Measurements from ENCODE around the gene ASRGL1. TPM values are rescaled to one million over a fixed set of nuclear protein-coding genes. Genes with fewer than 3 reads are reported as not detected.

Gene ASRGL1
- total RNA-seq, 4 donors from 2014 or later, result 5.8 to 35.9 (median 16.5) TPM

- no peak for DNase-seq
- 93 to 97% methylated on average over 5 of the region's 5 CpGs for WGBS, 2 donors
- H3K27me3 ChIP-seq, result no peaks in the 10 kb centered on the region
- intact Hi-C loops (cut with DNase I), result no loop called here
- peaks cover 0 to 6% of the 10 kb centered on the region in 2 donors for H3K4me1 ChIP-seq
- no peak for TF ChIP-seq CTCF (IDR thresholded peaks at IDR 0.05)
- TF ChIP-seq POLR2A (IDR thresholded peaks at IDR 0.05), result no peak
- no peak overlapping the region for H3K4me3 ChIP-seq (replicated peaks in 1 of 3)
- H3K27ac ChIP-seq, result no peak overlapping the region
- H3K36me3 ChIP-seq, result no peaks in the 10 kb centered on the region
- no peaks in the 10 kb centered on the region for H3K9me3 ChIP-seq
Measured at GRCh38 chr11:62418136-62418535, 80.9 kb downstream of the ASRGL1 start.

- Histone ChIP-seq H3K4me3 (replicated peaks in 1 of 3) (no peak within 1 kb of the TSS), H3K27ac (no peak within 1 kb of the TSS), H3K36me3 (no peaks in the 10 kb centered on the region), H3K27me3 (no peaks in the 10 kb centered on the region), H3K9me3 (no peaks in the 10 kb centered on the region), H3K4me1 (peaks cover 0 to 6% of the 10 kb centered on the region in 2 donors)
- TF ChIP-seq POLR2A (IDR thresholded peaks at IDR 0.05) (no peak), CTCF (IDR thresholded peaks at IDR 0.05) (no peak)
- DNase-seq, result no peak
- intact Hi-C loops (cut with DNase I), result no loop called here
- 72 to 95% methylated on average over 3 to 4 of the region's 4 CpGs for WGBS, 2 donors
Measured at GRCh38 chr11:62418733-62419132, 81.5 kb downstream of the ASRGL1 start, which contains the start of gene SCGB1A1. Gene SCGB1A1 (plus strand): TSS chr11:62419033. CDS start chr11:62419096, 63 bp downstream.

- Histone ChIP-seq H3K9me3 (no peaks in the 10 kb centered on the region), H3K27ac (no peak overlapping the region), H3K27me3 (no peaks in the 10 kb centered on the region), H3K4me1 (peaks cover 0 to 6% of the 10 kb centered on the region in 2 donors), H3K4me3 (replicated peaks in 1 of 3) (no peak overlapping the region), H3K36me3 (no peaks in the 10 kb centered on the region)
- DNase-seq, result no peak
- WGBS, 2 donors, result 45 to 61% methylated on average over 5 of the region's 5 CpGs
- TF ChIP-seq POLR2A (IDR thresholded peaks at IDR 0.05), result no peak
- no peak for TF ChIP-seq CTCF (IDR thresholded peaks at IDR 0.05)
- intact Hi-C loops (cut with DNase I), result no loop called here
Measured at GRCh38 chr11:62419314-62419929, 82.2 kb downstream of the ASRGL1 start.

GRCh38 chr11:62419943-62420342, 82.7 kb downstream of the ASRGL1 start:
- H3K4me1 ChIP-seq, result peaks cover 3 to 9% of the 10 kb centered on the region in 2 donors
- 67 to 81% methylated on average over 1 of the region's 1 CpG for WGBS, 2 donors
- no peak for TF ChIP-seq CTCF (IDR thresholded peaks at IDR 0.05)
- TF ChIP-seq POLR2A (IDR thresholded peaks at IDR 0.05), result no peak

GRCh38 chr11:62420882-62421281, 83.6 kb downstream of the ASRGL1 start:
- DNase-seq, result no peak

More at GRCh38 chr11:62419943-62420342, 82.7 kb downstream of the ASRGL1 start:
- Histone ChIP-seq H3K36me3 (no peaks in the 10 kb centered on the region), H3K27me3 (no peaks in the 10 kb centered on the region), H3K9me3 (no peaks in the 10 kb centered on the region), H3K4me3 (replicated peaks in 1 of 3) (no peak overlapping the region), H3K27ac (no peak overlapping the region)
- no peak for DNase-seq
- intact Hi-C loops (cut with DNase I), result loop anchor here (5.0 kb wide), 2 partner anchors 122 to 142 kb away; no protein-coding TSS in a partner anchor

More at GRCh38 chr11:62420882-62421281, 83.6 kb downstream of the ASRGL1 start:
- intact Hi-C loops (cut with DNase I), result loop anchor here (5.0 kb wide), 2 partner anchors 121 to 141 kb away; no protein-coding TSS in a partner anchor
- WGBS, 2 donors, result 92 to 95% methylated on average over 3 of the region's 3 CpGs
- H3K27ac ChIP-seq, result no peak overlapping the region
- TF ChIP-seq POLR2A (IDR thresholded peaks at IDR 0.05), result no peak
- no peak for TF ChIP-seq CTCF (IDR thresholded peaks at IDR 0.05)
- H3K4me3 ChIP-seq (replicated peaks in 1 of 3), result no peak overlapping the region
- no peaks in the 10 kb centered on the region for H3K27me3 ChIP-seq
- peaks cover 3 to 9% of the 10 kb centered on the region in 2 donors for H3K4me1 ChIP-seq
- H3K36me3 ChIP-seq, result no peaks in the 10 kb centered on the region
- H3K9me3 ChIP-seq, result no peaks in the 10 kb centered on the region
